ENCODE data around the gene TC2N.

GRCh38 chr14:91744068-91744480 is 123.3 kb downstream of the TC2N start:
- TF ChIP-seq RAD21 (IDR thresholded peaks at IDR 0.05) (no peak), CTCF (IDR thresholded peaks at IDR 0.05; ENCODE audit: low read depth, low read length, missing input control) (no peak), ATF3 (IDR thresholded peaks at IDR 0.05) (no peak), REST (IDR thresholded peaks at IDR 0.05) (no peak), ZBTB33 (IDR thresholded peaks at IDR 0.05) (no peak), EGR1 (IDR thresholded peaks at IDR 0.05; ENCODE audit: low read depth in 2 of 2) (no peak), TAF1 (conservative IDR thresholded peaks at IDR 0.05) (no peak), JUND (IDR thresholded peaks at IDR 0.05) (no peak), MAX (IDR thresholded peaks at IDR 0.05) (no peak), YY1 (IDR thresholded peaks at IDR 0.05) (no peak), HNF4G (IDR thresholded peaks at IDR 0.05) (no peak), GABPA (IDR thresholded peaks at IDR 0.05 in 1 of 2, conservative IDR thresholded peaks at IDR 0.05 in 1 of 2) (no peak), FOXA1 (IDR thresholded peaks at IDR 0.05) (no peak)
